ENCODE results near the gene PHC2.

PHC2 gene

GRCh38 chr1:33286451-33287185, 144.3 kb downstream of the PHC2 start:
- DNase-seq, result no peak

- DNase-seq, result no peak
Observed at GRCh38 chr1:33284049-33284448, 146.8 kb downstream of the PHC2 start.

- no peak for DNase-seq
Observed at GRCh38 chr1:33282791-33283190, 148.1 kb downstream of the PHC2 start.

GRCh38 chr1:33281554-33282303, 149.2 kb downstream of the PHC2 start:
- no peak for DNase-seq

- no peak for DNase-seq
Observed at GRCh38 chr1:33280091-33280661, 150.7 kb downstream of the PHC2 start.

GRCh38 chr1:33277488-33278084, 153.3 kb downstream of the PHC2 start:
- no peak for DNase-seq

GRCh38 chr1:33276573-33277298, 154.2 kb downstream of the PHC2 start:
- no peak for DNase-seq

- no peak for DNase-seq
Observed at GRCh38 chr1:33275706-33276572, 155.0 kb downstream of the PHC2 start.

- DNase-seq, result no peak
Observed at GRCh38 chr1:33275195-33275594, 155.7 kb downstream of the PHC2 start.

- DNase-seq, result no peak
Observed at GRCh38 chr1:33274446-33274845, 156.4 kb downstream of the PHC2 start.

GRCh38 chr1:33273961-33274371, 156.9 kb downstream of the PHC2 start:
- DNase-seq, result no peak

Measured in stimulated activated naive CD4-positive, alpha-beta T cell treated with Interleukin-2 at 50 U/mL for 16 hours (primary cell).